HCT116 (cell line): Measurements from ENCODE around the gene RFPL3.

Experiments
- CEBPB ChIP-seq: IDR thresholded peaks from 2 replicates; pipeline ENCODE4 v1.6.1; 2012; ENCODE audit warnings: low read depth
- EZH2 ChIP-seq: fragments of 200-600 bp; sonication (generic); IDR thresholded peaks from 2 replicates; pipeline ENCODE4 v1.6.1; 2017; ENCODE audit warnings: antibody characterized with exemption, mixed run types
- EZH2phosphoT487 ChIP-seq: fragments of 200-600 bp; IDR thresholded peaks from 2 replicates; pipeline ENCODE4 v1.6.1; 2018; ENCODE audit warnings: antibody characterized with exemption, borderline replicate concordance
- POLR2A ChIP-seq: IDR thresholded peaks from 2 replicates; pipeline ENCODE4 v1.7.0; 2011; ENCODE audit warnings: borderline replicate concordance; ENCODE audit not compliant: insufficient read depth, insufficient read length; ENCODE audit errors: extremely low read depth
- POLR2AphosphoS5 ChIP-seq: IDR thresholded peaks from 2 replicates; pipeline ENCODE4 v1.6.1; 2011; ENCODE audit warnings: mild to moderate bottlenecking, low read depth, low read length, moderate library complexity
- SIN3A ChIP-seq: IDR thresholded peaks from 2 replicates; pipeline ENCODE4 v1.6.1; 2012; ENCODE audit warnings: low read depth
- SP1 ChIP-seq: IDR thresholded peaks from 2 replicates; pipeline ENCODE4 v1.6.1; 2012; ENCODE audit warnings: low read depth
- SRF ChIP-seq: IDR thresholded peaks from 2 replicates; pipeline ENCODE4 v1.6.1; 2012; ENCODE audit warnings: low read depth
- ZNF274 ChIP-seq: fragments of 200-500 bp; sonication (Bioruptor generic); IDR thresholded peaks from 2 replicates; pipeline ENCODE4 v1.6.1; 2014; ENCODE audit warnings: mild to moderate bottlenecking, low read depth, low read length, inconsistent platforms
- TF ChIP-seq, protein P1 (sequence below), 3 experiments: fragments of 200-600 bp in 1 of 3; sonication (generic) in 1 of 3; IDR thresholded peaks in 2 of 3; conservative IDR thresholded peaks in 1 of 3; 2 replicates each; pipeline ENCODE4 v1.5.1; 2012 to 2017; ENCODE audit warnings: low read depth in 2 of 3, low read length in 2 of 3, antibody characterized with exemption in 1 of 3, borderline replicate concordance in 1 of 3, control low read depth in 1 of 3, mild to moderate bottlenecking in 1 of 3, mixed read lengths in 1 of 3, mixed run types in 1 of 3, moderate library complexity in 1 of 3; ENCODE audit not compliant: insufficient read depth in 1 of 3
- TF ChIP-seq, protein P2 (sequence below): IDR thresholded peaks from 2 replicates; pipeline ENCODE4 v1.6.1; 2011; ENCODE audit warnings: mild to moderate bottlenecking, low read length, moderate library complexity; ENCODE audit not compliant: insufficient replicate concordance; ENCODE audit errors: extremely low read depth
- TF ChIP-seq, protein P3 (sequence below): IDR thresholded peaks from 2 replicates; pipeline ENCODE4 v1.6.1; 2012; ENCODE audit warnings: low read depth
- TF ChIP-seq, protein P4 (sequence below): IDR thresholded peaks from 2 replicates; pipeline ENCODE4 v1.6.1; 2012
- TF ChIP-seq, protein P5 (sequence below): IDR thresholded peaks from 2 replicates; pipeline ENCODE4 v1.6.1; 2012

DNA sequence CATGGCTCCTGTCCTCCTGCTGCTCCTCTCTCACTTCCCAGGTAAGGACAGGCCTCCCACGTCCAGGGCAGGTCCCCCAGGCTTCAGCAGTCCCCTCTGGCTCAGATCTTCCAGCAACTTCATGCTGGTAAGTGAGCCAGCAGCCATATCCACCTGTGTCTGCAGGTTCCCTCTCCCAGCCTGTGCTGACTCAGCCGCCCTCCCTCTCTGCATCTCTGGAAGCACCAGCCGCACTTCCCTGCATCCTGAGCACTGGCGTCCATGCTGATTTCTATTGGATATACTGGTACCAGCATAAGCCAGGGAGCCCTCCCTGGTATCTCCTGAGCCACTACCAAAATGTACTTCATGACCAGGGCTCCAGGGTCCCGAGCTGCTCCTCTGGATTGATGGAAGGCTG lies 19.0 kb downstream of the RFPL3 start:
- TF ChIP-seq, protein P1, sequence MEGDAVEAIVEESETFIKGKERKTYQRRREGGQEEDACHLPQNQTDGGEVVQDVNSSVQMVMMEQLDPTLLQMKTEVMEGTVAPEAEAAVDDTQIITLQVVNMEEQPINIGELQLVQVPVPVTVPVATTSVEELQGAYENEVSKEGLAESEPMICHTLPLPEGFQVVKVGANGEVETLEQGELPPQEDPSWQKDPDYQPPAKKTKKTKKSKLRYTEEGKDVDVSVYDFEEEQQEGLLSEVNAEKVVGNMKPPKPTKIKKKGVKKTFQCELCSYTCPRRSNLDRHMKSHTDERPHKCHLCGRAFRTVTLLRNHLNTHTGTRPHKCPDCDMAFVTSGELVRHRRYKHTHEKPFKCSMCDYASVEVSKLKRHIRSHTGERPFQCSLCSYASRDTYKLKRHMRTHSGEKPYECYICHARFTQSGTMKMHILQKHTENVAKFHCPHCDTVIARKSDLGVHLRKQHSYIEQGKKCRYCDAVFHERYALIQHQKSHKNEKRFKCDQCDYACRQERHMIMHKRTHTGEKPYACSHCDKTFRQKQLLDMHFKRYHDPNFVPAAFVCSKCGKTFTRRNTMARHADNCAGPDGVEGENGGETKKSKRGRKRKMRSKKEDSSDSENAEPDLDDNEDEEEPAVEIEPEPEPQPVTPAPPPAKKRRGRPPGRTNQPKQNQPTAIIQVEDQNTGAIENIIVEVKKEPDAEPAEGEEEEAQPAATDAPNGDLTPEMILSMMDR (IDR thresholded peaks at IDR 0.05 in 2 of 3, conservative IDR thresholded peaks at IDR 0.05 in 1 of 3; ENCODE audit: borderline replicate concordance in 1 of 3, insufficient read depth in 1 of 3, low read depth in 2 of 3, low read length in 2 of 3) = no peak
- TF ChIP-seq POLR2A (no peak), SP1 (no peak), EZH2 (no peak), SRF (no peak), POLR2AphosphoS5 (no peak), CEBPB (no peak), ZNF274 (no peak), EZH2phosphoT487 (no peak), SIN3A (no peak)
- TF ChIP-seq, protein P2, sequence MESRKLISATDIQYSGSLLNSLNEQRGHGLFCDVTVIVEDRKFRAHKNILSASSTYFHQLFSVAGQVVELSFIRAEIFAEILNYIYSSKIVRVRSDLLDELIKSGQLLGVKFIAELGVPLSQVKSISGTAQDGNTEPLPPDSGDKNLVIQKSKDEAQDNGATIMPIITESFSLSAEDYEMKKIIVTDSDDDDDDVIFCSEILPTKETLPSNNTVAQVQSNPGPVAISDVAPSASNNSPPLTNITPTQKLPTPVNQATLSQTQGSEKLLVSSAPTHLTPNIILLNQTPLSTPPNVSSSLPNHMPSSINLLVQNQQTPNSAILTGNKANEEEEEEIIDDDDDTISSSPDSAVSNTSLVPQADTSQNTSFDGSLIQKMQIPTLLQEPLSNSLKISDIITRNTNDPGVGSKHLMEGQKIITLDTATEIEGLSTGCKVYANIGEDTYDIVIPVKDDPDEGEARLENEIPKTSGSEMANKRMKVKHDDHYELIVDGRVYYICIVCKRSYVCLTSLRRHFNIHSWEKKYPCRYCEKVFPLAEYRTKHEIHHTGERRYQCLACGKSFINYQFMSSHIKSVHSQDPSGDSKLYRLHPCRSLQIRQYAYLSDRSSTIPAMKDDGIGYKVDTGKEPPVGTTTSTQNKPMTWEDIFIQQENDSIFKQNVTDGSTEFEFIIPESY = no peak
- TF ChIP-seq, protein P3, sequence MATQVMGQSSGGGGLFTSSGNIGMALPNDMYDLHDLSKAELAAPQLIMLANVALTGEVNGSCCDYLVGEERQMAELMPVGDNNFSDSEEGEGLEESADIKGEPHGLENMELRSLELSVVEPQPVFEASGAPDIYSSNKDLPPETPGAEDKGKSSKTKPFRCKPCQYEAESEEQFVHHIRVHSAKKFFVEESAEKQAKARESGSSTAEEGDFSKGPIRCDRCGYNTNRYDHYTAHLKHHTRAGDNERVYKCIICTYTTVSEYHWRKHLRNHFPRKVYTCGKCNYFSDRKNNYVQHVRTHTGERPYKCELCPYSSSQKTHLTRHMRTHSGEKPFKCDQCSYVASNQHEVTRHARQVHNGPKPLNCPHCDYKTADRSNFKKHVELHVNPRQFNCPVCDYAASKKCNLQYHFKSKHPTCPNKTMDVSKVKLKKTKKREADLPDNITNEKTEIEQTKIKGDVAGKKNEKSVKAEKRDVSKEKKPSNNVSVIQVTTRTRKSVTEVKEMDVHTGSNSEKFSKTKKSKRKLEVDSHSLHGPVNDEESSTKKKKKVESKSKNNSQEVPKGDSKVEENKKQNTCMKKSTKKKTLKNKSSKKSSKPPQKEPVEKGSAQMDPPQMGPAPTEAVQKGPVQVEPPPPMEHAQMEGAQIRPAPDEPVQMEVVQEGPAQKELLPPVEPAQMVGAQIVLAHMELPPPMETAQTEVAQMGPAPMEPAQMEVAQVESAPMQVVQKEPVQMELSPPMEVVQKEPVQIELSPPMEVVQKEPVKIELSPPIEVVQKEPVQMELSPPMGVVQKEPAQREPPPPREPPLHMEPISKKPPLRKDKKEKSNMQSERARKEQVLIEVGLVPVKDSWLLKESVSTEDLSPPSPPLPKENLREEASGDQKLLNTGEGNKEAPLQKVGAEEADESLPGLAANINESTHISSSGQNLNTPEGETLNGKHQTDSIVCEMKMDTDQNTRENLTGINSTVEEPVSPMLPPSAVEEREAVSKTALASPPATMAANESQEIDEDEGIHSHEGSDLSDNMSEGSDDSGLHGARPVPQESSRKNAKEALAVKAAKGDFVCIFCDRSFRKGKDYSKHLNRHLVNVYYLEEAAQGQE = no peak
- TF ChIP-seq, protein P4, sequence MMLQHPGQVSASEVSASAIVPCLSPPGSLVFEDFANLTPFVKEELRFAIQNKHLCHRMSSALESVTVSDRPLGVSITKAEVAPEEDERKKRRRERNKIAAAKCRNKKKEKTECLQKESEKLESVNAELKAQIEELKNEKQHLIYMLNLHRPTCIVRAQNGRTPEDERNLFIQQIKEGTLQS = no peak
- TF ChIP-seq, protein P5, sequence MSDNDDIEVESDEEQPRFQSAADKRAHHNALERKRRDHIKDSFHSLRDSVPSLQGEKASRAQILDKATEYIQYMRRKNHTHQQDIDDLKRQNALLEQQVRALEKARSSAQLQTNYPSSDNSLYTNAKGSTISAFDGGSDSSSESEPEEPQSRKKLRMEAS = no peak
